ENCODE results near the gene CUL3.
A peak's percentile ranks its signal among the peaks of the same experiment; 100 is the strongest.

Gene CUL3

DNA sequence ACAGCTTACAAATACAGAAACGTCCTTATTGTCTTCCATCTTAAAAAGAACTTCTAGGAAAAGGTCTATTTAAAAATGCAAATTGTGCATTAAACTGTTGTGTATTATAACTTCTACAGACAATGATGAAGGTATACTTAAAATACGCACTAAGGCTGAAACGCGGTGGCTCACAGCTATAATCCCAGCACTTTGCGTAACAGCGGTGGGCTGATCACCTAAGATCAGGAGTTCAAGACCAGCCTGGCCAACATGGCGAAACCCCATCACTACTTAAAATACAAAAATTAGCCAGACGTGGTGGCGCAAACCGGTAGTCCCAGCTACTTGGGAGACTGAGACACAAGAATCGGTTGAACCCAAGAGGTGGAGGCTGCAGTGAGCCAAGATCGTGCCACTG, 4.9 kb downstream of the CUL3 start:
- no peak for DNase-seq (ENCODE audit: low spot score)

DNA sequence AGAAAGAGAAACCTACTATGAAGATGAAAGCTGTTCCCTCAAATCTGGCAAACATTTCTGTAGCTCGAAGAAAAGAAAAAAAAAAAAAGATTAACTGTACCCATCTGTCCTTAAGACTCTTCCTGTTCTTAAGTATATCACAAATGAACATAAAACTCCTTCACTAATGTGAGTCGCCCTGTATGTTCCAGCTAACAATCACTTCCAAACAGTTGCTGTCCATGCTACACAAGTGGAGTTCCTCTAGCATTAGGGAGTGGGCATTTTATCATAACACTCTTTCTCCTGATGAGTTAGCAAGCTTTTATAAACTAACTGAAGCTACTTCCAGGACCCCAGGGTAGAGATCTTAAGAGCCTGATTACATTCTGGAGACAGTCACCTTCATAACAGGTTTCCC, 5.8 kb downstream of the CUL3 start:
- DNase-seq (ENCODE audit: low spot score), result peak; percentile 6

DNA sequence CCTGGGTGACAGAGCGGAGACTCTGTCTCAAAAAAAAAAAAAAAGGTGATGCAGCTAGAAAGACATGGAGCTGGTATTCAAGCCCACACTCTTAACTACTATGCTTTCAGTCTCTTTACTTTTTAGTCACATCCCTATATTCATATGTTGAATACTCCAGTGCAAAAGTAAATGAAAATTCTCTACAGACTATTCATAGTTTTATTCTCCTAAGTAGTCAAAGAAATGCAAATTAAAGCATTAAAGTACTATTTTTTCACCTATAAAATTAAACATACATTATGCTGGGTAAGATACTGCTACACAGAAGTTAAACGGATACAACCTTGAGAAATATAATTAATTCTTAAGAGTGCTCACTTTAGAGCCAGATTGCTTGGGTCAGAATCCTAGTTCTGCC, 7.6 kb downstream of the CUL3 start:
- DNase-seq (ENCODE audit: low spot score), result no peak

DNA sequence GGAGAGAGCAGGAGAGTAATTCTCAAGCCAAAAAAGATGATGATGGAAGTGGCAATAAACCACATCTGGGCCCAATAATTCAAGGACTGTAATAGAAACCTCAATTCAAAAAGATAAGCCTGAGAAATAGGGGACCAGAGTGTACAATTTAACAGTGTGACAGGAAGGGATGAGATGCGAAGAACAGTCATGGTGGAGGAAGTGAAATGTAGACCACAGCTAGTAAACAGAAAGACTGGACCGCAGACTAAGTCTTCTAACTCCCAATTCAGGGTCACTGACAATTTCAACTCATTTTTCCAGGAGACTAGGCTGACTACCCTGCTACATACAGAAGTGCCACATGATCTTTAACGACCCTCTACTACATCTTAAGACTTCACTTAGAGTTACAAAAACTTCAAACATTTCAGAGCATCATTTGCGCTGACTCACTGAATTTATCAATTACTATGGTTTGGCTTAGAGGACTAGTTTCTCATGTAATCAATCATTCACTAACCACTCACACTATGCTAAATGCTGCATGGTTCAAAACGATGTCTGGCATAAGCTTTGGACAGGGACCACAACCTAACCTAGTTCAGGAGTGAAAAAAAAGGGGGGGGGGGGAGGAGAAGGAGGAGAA, 9.0 kb downstream of the CUL3 start:
- DNase-seq (ENCODE audit: low spot score), result no peak

DNA sequence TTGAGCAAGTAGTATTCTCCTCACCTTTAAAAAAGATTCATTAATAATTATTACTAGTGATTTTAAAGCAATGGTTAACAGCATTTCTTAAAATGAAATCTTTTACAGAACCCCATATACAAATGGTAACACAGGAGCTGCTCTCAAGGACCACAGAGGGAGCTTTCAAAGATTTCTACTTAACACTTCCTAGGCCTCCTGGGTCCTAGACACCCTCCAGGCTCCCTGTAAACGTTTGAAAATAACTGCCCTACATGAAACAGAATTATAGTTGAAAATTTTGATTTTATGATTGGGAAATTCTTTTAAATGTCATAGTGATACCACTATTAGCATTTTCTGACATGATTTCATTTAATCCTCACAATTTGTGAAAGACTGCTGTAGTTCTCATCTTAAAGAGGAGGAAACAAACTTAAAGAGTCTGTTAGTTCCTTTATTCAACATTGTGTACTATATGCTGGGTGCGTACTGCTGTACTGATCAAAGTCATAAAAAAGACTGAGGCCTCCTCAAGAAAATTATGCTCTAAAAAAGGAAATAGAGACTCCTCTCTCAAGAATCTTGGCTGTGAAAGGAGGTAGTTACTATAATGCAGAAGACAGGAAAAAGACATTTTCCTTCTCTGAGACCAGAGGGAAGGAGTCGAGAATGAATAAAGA, 10.6 kb downstream of the CUL3 start:
- DNase-seq (ENCODE audit: low spot score), result no peak

DNA sequence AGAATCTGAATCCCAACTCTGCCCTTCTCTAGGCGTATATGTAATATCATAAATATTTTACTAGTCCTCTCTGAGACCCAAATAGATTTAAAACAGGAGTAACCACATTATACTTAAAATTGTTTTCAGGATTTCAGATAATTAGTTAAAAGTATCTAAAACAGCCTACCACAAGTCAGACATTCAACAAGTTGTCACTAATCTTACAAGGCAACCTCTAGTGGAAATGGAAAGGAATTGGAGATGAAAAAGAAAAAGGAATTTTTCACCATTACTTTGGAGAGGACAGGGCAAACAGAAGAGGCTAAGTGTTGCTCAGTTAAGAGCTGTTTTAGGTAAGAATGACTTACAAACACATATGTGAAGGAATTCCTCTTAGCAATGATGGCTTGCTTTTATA, 11.4 kb downstream of the CUL3 start:
- no peak for DNase-seq (ENCODE audit: low spot score)

DNA sequence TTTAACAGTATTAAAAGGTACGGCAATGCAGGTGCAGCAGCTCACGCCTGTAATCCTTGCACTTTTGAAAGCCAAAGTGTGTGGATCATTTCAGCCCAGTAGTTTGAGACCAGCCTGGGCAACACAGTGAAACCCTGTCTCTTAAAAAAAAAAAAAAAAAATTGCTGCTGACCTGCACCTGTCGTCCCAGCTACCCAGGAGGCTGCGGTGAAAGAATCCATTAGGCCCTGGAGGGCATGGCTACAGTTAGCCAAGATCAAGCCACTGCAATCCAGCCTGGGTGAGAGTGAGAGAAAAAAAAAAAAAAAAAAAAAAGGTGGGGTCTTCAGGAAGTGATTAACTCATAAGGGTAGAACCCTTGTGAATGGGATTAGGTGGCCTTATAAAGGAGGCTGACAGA, 12.8 kb downstream of the CUL3 start:
- no peak for DNase-seq (ENCODE audit: low spot score)

DNA sequence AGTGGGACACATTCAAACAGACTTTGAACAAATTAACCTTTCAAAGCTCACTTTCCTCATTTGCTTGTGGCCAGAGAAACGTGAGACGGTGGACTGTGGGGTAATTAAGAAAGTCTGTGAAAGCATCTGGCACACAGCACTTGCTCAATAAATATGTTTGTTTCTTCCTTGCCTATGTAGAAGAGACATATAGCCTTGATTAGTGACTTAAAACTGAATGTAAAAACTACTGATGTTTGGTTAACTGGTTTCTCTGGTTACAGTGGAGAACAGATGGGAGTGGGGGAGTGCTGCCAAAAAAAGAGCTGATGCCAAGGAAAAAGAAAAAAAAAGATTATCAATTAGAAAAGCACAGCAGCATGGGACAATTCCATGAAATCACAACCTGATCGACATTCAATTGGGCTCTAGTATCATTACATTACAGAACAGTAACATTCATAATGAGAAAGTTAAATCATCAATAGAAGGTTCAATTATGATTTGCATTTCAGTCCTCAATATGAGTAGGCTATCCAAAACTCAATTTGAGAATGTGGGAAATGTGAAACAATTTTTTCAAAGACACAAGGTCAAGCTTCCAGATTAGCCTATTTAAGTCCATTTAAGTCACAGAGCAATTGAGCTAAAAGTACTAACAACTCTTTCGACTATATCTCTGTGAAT, 14.7 kb downstream of the CUL3 start:
- peak; percentile 37 for DNase-seq (ENCODE audit: low spot score)

DNA sequence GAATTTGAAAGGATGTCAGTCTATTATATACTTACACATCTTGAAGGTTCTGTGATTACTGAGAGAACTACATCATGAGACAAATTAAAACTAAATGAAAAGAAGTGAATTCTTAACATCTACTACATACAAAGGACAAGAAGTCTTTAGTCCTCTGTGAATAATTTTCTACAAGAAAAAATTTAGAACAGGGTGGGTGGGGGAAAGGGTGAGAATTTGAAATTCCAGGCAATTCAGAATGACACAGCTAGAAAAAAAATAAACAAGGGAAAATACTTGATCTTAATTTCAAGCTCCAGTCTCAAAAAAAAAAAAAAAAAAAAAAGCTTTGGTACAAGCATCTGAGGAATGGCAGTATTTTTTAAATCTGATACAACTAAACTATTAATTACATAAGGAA, 15.5 kb downstream of the CUL3 start:
- no peak for DNase-seq (ENCODE audit: low spot score)

DNA sequence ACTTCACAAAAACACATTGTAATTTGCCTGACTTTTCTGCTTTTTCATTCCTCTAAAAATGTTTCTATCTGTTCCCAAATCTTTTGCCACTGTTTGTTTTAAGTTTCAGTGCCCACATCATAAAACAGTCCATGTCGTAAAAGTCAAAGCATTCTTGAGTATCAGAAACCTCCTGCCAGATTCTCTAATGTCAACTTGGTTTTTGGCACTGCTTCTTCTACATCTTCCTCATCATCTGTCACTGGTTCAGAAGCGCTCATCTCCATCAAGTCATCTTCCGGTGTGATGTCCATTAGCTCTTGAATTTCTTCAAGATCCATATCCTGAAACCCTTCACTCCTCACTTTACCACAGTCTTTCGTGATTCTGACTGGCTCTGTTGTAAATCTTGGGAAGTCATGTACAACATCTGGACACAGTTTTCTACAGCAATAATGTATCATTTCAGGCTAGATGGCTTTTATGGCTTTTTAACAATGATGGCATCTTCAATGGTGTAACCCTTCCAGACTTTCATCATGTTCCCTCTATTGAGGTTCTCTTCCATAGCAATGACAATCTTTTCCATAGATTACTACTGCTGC, 19.6 kb downstream of the CUL3 start:
- DNase-seq (ENCODE audit: low spot score), result peak; percentile 7

DNA sequence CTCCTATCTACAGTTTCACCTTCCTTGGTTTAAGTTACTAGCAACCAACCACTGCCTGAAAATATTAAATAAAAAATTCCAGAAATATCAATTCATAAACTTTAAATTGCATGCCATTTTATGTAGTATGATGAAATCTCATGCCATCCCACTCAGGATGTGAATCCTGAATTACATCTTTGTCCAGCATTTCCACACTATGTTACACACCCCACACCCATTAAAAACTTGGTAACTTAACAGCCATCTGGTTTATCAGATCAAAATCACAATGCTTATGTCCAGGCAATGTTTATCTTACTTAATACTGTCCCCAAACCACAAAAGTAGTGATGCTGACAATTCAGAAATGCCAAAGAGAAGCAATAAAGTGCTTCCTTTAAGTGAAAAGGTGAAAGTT, 21.6 kb downstream of the CUL3 start:
- no peak for DNase-seq (ENCODE audit: low spot score)

DNA sequence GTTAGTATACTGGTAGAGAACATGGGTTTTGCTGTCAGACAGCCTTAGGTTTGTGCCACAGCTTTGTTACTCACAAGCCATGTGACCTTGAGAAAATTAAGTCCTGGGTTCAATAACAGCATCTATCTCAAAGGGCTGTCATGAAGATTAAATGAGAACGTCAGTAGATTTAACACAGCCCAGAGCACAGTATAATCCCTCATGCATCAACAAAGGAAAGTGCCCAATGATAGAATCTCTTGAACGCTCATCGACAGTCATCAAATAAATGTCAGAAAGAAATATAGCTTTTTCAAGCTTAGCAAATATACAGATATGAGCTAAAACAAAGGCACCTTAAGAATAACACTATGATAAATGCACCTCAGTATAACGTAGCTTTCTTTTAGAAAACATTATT, 22.3 kb downstream of the CUL3 start:
- DNase-seq (ENCODE audit: low spot score), result no peak

DNA sequence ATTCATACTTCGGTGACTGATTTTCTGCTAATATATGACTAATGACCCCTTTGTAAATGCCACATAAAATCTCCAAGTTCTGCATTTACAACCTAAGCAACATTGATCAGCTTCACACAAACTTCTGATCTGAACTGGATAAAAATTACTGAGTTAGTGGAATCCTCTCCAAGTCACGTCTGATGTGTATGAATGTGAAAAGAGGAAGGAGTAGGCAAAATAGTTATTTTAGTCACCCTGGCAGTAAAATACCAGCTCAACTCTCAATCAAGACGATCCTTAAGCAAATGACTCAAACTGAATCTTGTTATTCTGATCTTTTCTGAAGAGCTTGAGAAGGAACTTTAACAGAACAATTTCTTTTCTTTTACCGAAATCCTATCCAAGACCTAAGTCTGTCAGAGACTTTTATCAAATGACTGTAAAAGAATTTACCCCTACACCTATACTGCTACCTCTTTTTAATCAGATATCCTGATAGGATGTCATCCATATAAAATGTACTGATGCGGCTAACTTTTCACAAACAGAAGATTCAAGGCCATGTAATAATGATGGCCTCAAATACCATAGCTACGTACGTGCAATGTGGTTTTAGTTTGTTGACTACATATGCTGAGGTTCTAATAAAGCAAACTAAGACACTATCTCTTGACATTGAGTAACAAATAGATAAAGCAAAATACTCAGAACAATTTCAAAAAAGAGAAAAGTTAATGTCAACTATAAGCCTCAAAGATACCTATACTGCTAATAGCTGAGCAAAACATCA, 23.7 kb downstream of the CUL3 start:
- no peak for DNase-seq (ENCODE audit: low spot score)

DNA sequence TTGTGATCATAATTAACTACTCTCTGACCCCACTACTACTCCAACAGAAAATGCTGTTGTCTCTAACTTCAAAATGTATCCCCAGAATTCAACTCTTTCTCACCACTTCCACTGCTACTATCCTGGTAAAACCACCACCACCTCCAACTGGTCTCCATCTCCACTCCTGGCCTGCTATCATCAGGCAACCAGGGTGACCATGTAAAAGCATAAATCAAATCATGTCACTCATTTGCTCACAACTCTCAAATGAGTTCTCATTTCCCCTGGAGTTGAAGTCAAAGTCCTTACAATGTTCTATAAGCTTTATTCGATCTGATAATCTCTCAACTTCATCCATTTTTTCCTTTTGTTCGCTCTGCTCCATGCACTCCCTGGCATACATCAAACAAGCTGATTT, 24.6 kb downstream of the CUL3 start:
- no peak for DNase-seq (ENCODE audit: low spot score)

DNA sequence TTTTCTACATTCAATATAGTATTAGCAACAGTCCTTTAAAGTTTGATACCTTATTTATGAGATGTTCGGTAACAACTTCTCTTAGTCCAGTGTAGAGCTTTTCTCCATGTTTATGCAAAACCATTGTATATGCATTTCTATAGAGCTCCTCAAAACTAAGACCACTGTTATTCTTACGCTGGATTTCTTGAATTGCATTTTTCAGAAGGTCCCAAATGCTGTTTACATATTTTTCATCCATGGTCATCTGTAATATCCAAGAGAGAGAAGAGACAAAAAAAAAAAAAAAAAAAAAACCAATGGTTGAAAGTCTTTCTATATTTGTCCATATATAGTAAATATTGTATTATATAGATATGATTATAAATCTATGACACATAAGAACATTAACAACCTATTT, 27.6 kb downstream of the CUL3 start:
- no peak for DNase-seq (ENCODE audit: low spot score)

DNA sequence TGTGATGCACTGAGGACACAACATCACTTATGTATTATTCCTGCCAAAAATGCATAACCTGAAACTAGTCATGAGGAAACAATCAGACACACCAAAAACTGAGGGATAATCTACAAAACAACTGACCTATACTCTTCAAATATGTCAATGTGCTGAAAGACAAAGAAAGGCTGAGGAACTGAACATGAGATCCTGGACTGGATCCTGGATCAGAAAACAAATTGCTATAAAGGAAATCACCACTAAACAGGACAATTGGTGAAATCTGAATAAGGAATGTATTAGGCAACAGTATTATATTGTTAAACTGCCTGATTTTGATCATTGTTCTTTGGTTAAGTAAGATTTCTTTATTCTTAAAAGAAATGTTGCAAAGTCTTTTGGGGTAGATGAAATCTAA, 28.8 kb downstream of the CUL3 start:
- DNase-seq (ENCODE audit: low spot score), result no peak

DNA sequence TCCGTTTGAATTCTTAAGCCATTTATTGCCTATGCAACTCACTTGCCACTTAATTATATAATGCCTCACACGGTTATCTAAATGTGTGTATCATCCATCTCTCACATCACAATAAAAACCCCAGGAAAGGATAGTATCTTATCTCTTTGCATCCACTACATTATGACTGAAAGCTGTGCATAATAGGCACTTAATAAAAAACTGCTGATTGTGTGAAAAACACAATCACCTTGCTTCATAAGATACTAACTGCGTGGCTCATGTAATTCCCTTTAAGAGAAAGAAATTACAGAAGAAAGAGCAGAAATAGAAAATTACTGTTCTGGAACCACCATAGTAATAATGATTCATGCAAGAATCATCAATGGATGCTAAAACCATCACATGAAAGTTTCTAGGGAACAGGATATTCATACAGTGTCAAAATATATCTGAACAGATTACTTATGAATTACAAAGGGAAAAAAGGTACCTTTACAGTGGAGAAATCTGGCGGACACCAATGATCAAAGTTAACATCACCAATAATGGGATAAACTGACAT, 29.3 kb downstream of the CUL3 start:
- DNase-seq (ENCODE audit: low spot score), result no peak

DNA sequence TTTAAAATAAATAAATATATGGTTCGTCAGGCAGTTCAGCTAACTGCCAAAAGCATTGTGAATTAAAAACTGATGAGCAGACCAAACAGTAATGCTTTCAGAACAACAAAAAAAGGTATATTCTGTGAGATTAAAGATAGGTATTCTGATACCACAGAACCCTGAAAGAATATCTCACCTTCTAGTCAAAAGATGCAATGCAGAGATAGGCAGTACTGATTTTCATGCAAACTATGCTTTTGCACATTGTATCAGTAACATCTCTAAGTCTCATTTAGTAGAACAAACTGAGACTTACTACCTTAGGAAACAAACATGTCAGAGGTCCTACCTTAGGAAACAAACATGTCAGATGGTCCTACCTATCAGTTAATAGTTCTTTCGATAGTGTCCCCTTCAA, 32.4 kb downstream of the CUL3 start:
- DNase-seq (ENCODE audit: low spot score), result no peak

DNA sequence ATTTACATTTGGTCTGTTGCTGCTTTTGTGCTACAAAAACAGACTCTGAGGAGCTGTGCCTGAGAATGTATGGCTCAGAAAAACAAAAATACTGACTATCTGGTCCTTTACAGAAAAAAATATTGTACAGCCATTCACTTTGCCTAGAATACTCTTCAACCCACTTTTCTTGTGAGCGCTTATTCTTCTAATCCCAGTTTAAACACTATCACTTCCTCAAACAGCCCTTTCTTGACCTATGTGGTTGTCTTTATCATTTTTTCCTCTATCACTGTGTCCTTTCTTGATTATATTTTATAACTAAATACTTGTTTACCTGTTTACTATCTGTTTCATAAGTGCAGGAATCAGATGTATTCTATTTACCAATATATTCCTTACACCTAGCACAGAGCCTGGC, 33.5 kb downstream of the CUL3 start:
- DNase-seq (ENCODE audit: low spot score), result no peak

DNA sequence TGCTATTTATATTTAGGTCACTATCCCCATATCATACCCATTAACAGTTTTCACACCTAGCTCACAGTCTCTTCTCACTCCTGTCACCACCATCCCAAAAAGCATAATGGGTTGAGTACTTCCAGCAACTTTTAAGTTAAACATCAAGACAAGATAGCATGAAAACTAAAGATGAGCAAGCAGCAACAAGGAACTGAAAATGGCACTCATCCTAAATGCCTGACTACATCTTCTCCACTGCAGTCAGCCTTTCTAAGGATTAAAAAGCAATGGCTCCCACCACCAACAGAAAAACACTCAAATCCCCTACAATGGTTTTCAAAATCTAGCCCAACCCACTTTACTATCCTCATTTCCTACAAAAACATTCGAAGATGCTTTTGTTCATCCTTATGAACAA, 38.2 kb downstream of the CUL3 start:
- DNase-seq (ENCODE audit: low spot score), result no peak

DNA sequence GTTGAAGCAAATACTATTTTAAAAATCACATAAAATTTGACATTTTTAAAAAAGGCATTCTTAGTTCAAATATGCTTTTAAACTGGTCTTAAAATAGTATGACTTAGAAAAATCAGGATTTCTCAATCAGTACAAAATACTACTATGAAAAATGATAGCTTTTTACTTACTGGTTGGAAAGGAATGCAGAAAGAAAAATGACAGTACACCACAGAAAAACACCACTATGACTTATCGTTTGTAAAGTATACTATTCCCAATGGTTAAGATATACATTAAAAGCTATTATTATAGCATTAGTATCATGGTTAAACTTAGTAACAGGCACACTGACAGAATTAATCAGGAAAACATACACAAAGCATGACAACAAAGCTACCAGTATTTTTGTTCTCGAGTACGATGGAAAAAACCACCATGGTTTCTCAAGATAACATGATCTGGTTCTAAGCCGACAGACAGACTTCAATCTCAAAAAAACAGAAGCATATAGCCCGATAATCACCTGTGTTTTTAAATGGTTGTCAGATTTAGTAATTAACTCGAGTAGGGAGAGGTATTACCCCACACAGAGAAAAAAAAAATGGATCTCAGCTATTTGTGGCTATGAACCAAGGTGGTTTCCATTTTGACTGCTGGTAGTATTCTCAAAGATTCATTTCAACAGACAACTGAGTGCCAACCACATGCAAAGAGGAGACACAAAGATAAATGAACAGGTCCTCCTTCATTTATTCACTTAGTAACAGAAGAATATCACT, 39.1 kb downstream of the CUL3 start:
- no peak for DNase-seq (ENCODE audit: low spot score)

DNA sequence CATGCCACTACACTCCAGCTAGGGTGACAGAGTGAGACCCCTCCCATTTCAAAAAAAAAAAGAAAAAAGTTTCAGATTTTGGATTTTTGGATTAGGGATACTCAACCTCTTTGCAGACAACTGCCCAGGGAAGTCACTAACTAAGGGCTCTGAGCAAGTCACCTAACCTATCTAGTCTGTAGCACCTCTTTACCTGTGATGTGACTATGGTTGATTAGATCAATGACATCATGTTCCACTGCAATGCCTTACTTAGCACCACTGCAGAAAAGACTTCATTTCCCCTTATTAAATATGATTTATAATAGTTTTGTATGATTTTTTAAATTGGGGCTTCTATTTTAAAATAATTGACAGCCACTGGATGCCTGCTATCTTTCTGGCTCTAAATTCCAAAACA, 41.2 kb downstream of the CUL3 start:
- DNase-seq (ENCODE audit: low spot score), result no peak
